Karpas-422 (cell line): Measurements from ENCODE around the gene NT5E. TPM values are rescaled to one million over a fixed set of nuclear protein-coding genes. Genes with fewer than 3 reads are reported as not detected.

ENCODE experiments used
- DNase-seq: peaks from one replicate; pipeline ENCODE4 v3.0.0-alpha.2; 2015
- H2AFZ ChIP-seq: fragments of 200-600 bp; sonication (generic); 2 replicates; pipeline ENCODE4 v1.6.1; 2014; ENCODE audit warnings: antibody characterized with exemption, low read length, mixed read lengths
- H3K27ac ChIP-seq: fragments of 200-600 bp; sonication (generic); 2 replicates; pipeline ENCODE4 v1.5.1; 2014; ENCODE audit warnings: mild to moderate bottlenecking, low read length, moderate library complexity
- H3K27me3 ChIP-seq: fragments of 200-600 bp; sonication (generic); 2 replicates; pipeline ENCODE4 v1.6.1; 2014; ENCODE audit warnings: low read length, mixed read lengths
- H3K36me3 ChIP-seq: fragments of 200-600 bp; sonication (generic); 2 replicates; pipeline ENCODE4 v1.6.1; 2014; ENCODE audit warnings: low read length, mixed read lengths; ENCODE audit not compliant: insufficient read depth
- H3K4me1 ChIP-seq: fragments of 200-600 bp; sonication (generic); 2 replicates; pipeline ENCODE4 v1.6.1; 2014; ENCODE audit warnings: mild to moderate bottlenecking, low read length, mixed read lengths
- H3K4me2 ChIP-seq: fragments of 200-600 bp; sonication (generic); 2 replicates; pipeline ENCODE4 v1.6.1; 2014; ENCODE audit warnings: low read length, low read depth, mild to moderate bottlenecking; ENCODE audit not compliant: poor library complexity, severe bottlenecking
- H3K4me3 ChIP-seq: fragments of 200-600 bp; sonication (generic); 2 replicates; pipeline ENCODE4 v1.5.1; 2014; ENCODE audit warnings: mild to moderate bottlenecking, antibody characterized with exemption, low read length, mixed read lengths
- H3K79me2 ChIP-seq: fragments of 200-600 bp; sonication (generic); 2 replicates; pipeline ENCODE4 v1.6.1; 2014; ENCODE audit warnings: mild to moderate bottlenecking, low read length, mixed read lengths
- H3K9ac ChIP-seq: fragments of 200-600 bp; sonication (generic); 2 replicates; pipeline ENCODE4 v1.6.0; 2014; ENCODE audit warnings: low read length
- H3K9me2 ChIP-seq: fragments of 200-600 bp; sonication (generic), shearing (Covaris generic); replicated peaks from 2 replicates; pipeline ENCODE4 v1.6.0; 2014; ENCODE audit warnings: mild to moderate bottlenecking, low read length, moderate library complexity; ENCODE audit not compliant: insufficient read depth
- H3K9me3 ChIP-seq: fragments of 300-700, 200-600 bp; sonication (generic); 2 replicates; pipeline ENCODE4 v1.6.1; 2014; ENCODE audit warnings: low read length, mixed read lengths
- H4K20me1 ChIP-seq: fragments of 200-600 bp; sonication (generic); 2 replicates; pipeline ENCODE4 v1.6.1; 2014; ENCODE audit warnings: mild to moderate bottlenecking, antibody characterized with exemption, low read length, low read depth; ENCODE audit not compliant: insufficient read depth
- total RNA-seq: library from RNA; depleted of rRNA; stranded (reverse); fragments of >200 nt; shearing (Covaris generic); gene quantifications from 2 replicates; pipeline ENCODE4 v1.2.3, GENCODE V29; 2014; ENCODE audit warnings: low replicate concordance

The NT5E gene
- total RNA-seq, 1 experiment from 2014 or later, result not detected

DNA sequence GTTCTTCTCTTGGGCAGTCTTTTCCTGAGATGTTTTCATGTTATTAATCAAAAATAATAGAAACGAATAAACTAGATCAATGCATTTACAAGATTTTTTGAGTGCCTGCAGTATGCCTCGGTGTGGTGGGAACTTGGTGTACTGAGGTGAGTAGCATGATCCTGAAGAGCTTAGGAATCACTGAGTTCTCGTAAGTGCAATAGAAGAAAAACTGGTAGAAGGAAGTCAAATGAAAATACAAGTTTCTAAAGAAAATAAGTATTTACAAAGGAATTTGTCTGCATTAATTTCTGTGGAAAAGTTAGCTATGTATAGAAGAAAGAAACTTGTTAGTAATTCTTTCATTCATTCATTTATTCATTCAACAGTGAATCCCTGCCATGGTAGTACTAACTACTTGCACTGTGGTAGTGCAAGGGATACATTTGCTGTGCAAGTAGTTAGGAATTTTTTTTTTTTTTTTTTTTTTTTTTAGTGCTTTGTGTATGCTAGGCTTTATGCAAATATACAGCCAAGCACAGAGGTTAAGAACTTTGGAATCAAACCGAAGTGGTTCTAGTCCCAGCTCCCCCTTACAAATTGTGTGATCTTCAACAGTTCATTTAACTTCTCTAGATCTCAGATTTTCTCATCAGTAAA, 13.9 kb downstream of the NT5E start:
- H3K27ac ChIP-seq, result no peak overlapping the region
- no peaks in the 10 kb centered on the region for H3K9me2 ChIP-seq
- H4K20me1 ChIP-seq, result no peaks in the 10 kb centered on the region
- DNase-seq, result no peak
- H3K79me2 ChIP-seq, result no peaks in the 10 kb centered on the region
- H3K9ac ChIP-seq, result no peak overlapping the region
- H3K27me3 ChIP-seq, result no peaks in the 10 kb centered on the region; the same call in 1 of the 2 replicates
- H3K36me3 ChIP-seq, result no peaks in the 10 kb centered on the region
- no peak overlapping the region for H3K4me3 ChIP-seq
- no peak overlapping the region for H2AFZ ChIP-seq
- no peak overlapping the region for H3K4me2 ChIP-seq
- no peaks in the 10 kb centered on the region for H3K9me3 ChIP-seq
- H3K4me1 ChIP-seq, result no peaks in the 10 kb centered on the region

- no peak for DNase-seq
- H3K4me1 ChIP-seq, result no peaks in the 10 kb centered on the region
- H3K79me2 ChIP-seq, result no peaks in the 10 kb centered on the region
- H3K4me3 ChIP-seq, result no peak overlapping the region
- H2AFZ ChIP-seq, result no peak overlapping the region
- no peaks in the 10 kb centered on the region for H3K9me3 ChIP-seq
- no peaks in the 10 kb centered on the region for H3K9me2 ChIP-seq
- no peak overlapping the region for H3K4me2 ChIP-seq
- H3K27ac ChIP-seq, result no peak overlapping the region
- H3K27me3 ChIP-seq, result no peaks in the 10 kb centered on the region; the same call in 1 of the 2 replicates
- H3K36me3 ChIP-seq, result no peaks in the 10 kb centered on the region
- H4K20me1 ChIP-seq, result no peaks in the 10 kb centered on the region
- H3K9ac ChIP-seq, result no peak overlapping the region
Measured at GRCh38 chr6:85464260-85464644, 14.4 kb downstream of the NT5E start.

- DNase-seq, result no peak
- no peaks in the 10 kb centered on the region for H3K36me3 ChIP-seq
- H3K79me2 ChIP-seq, result no peaks in the 10 kb centered on the region
- H3K9me3 ChIP-seq, result no peaks in the 10 kb centered on the region
- no peaks in the 10 kb centered on the region for H4K20me1 ChIP-seq
- no peak overlapping the region for H3K27ac ChIP-seq
- H3K9me2 ChIP-seq, result no peaks in the 10 kb centered on the region
- H3K9ac ChIP-seq, result no peak overlapping the region
- no peaks in the 10 kb centered on the region for H3K4me1 ChIP-seq
- no peak overlapping the region for H3K4me2 ChIP-seq
- H3K4me3 ChIP-seq, result no peak overlapping the region
- no peak overlapping the region for H2AFZ ChIP-seq
- H3K27me3 ChIP-seq, result no peaks in the 10 kb centered on the region; the same call in 1 of the 2 replicates
Measured at GRCh38 chr6:85464722-85465150, 14.9 kb downstream of the NT5E start.

GRCh38 chr6:85465762-85466161, 15.9 kb downstream of the NT5E start:
- H3K4me3 ChIP-seq, result no peak overlapping the region
- no peaks in the 10 kb centered on the region for H3K79me2 ChIP-seq

DNA sequence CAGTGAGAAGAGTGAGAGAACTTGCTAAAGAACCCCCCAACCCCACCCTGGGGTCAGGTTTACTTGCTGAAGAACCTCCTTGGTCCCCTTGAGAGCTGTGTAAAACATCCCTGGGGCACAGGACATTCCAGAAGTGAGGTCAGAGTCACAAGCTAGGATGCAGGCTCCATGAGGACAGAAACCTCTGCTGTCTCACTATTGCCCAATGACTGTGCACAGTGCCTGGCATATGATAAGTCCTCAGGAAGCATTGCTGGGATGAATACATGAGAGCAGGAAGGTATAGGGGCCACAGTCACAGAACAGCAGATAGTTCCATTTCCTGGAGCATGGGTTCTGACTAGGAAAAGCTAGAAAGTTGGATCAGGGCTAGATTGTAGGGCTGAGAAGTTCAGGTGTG, 18.4 kb downstream of the NT5E start:
- H3K27ac ChIP-seq, result no peak overlapping the region
- no peak for DNase-seq
- no peaks in the 10 kb centered on the region for H4K20me1 ChIP-seq
- no peaks in the 10 kb centered on the region for H3K36me3 ChIP-seq
- H3K9me3 ChIP-seq, result no peaks in the 10 kb centered on the region
- no peaks in the 10 kb centered on the region for H3K9me2 ChIP-seq
- H3K4me2 ChIP-seq, result no peak overlapping the region
- no peaks in the 10 kb centered on the region for H3K27me3 ChIP-seq
- H3K4me1 ChIP-seq, result no peaks in the 10 kb centered on the region
- H3K4me3 ChIP-seq, result no peak overlapping the region
- H3K9ac ChIP-seq, result no peak overlapping the region
- H2AFZ ChIP-seq, result no peak overlapping the region
- no peaks in the 10 kb centered on the region for H3K79me2 ChIP-seq

More at GRCh38 chr6:85465762-85466161, 15.9 kb downstream of the NT5E start:
- Histone ChIP-seq H3K4me2 (no peak overlapping the region), H3K27ac (no peak overlapping the region), H3K36me3 (no peaks in the 10 kb centered on the region), H3K27me3 (no peaks in the 10 kb centered on the region), H2AFZ (no peak overlapping the region), H4K20me1 (no peaks in the 10 kb centered on the region), H3K4me1 (no peaks in the 10 kb centered on the region), H3K9me2 (no peaks in the 10 kb centered on the region), H3K9ac (no peak overlapping the region), H3K9me3 (no peaks in the 10 kb centered on the region)
- no peak for DNase-seq

GRCh38 chr6:85469276-85470022, 19.6 kb downstream of the NT5E start:
- H3K4me3 ChIP-seq, result no peak overlapping the region
- H4K20me1 ChIP-seq, result no peaks in the 10 kb centered on the region
- H3K27me3 ChIP-seq, result no peaks in the 10 kb centered on the region
- H3K4me2 ChIP-seq, result no peak overlapping the region
- H3K9me3 ChIP-seq, result no peaks in the 10 kb centered on the region
- H2AFZ ChIP-seq, result no peak overlapping the region
- H3K36me3 ChIP-seq, result no peaks in the 10 kb centered on the region
- H3K4me1 ChIP-seq, result no peaks in the 10 kb centered on the region
- no peak overlapping the region for H3K27ac ChIP-seq
- no peak overlapping the region for H3K9ac ChIP-seq
- no peak for DNase-seq
- H3K9me2 ChIP-seq, result no peaks in the 10 kb centered on the region
- H3K79me2 ChIP-seq, result no peaks in the 10 kb centered on the region

GRCh38 chr6:85470023-85470410, 20.1 kb downstream of the NT5E start:
- Histone ChIP-seq H3K9ac (no peak overlapping the region), H3K9me3 (no peaks in the 10 kb centered on the region), H3K27me3 (no peaks in the 10 kb centered on the region)

GRCh38 chr6:85472744-85473143, 22.9 kb downstream of the NT5E start:
- Histone ChIP-seq H3K9ac (no peak overlapping the region), H3K9me3 (no peaks in the 10 kb centered on the region), H3K79me2 (no peaks in the 10 kb centered on the region), H3K36me3 (no peaks in the 10 kb centered on the region), H3K4me2 (no peak overlapping the region), H3K4me1 (no peaks in the 10 kb centered on the region), H3K27me3 (no peaks in the 10 kb centered on the region), H2AFZ (no peak overlapping the region), H4K20me1 (no peaks in the 10 kb centered on the region), H3K27ac (no peak overlapping the region), H3K4me3 (no peak overlapping the region), H3K9me2 (no peaks in the 10 kb centered on the region)
- no peak for DNase-seq

More at GRCh38 chr6:85470023-85470410, 20.1 kb downstream of the NT5E start:
- Histone ChIP-seq H3K4me3 (no peak overlapping the region), H4K20me1 (no peaks in the 10 kb centered on the region), H3K36me3 (no peaks in the 10 kb centered on the region), H2AFZ (no peak overlapping the region), H3K4me2 (no peak overlapping the region), H3K79me2 (no peaks in the 10 kb centered on the region), H3K9me2 (no peaks in the 10 kb centered on the region), H3K27ac (no peak overlapping the region), H3K4me1 (no peaks in the 10 kb centered on the region)
- DNase-seq, result no peak
